CD4-positive, alpha-beta T cell treated with Interleukin-4 for 1 hour (primary cell): ENCODE data around the gene SCLY.

Experiments used
- DNase-seq, 2 donors: peaks; one replicate each; pipeline ENCODE4 v3.0.0-alpha.2; 2020 to 2022

Gene SCLY

GRCh38 chr2:238098901-238099713, 38.3 kb downstream of the SCLY start:
- no peak for DNase-seq

- DNase-seq = no peak
Measured at GRCh38 chr2:238099714-238100048, 38.9 kb downstream of the SCLY start.

- DNase-seq = no peak
Measured at GRCh38 chr2:238100049-238100820, 39.4 kb downstream of the SCLY start, which contains the start of gene ESPNL. ESPNL (plus strand) TSS chr2:238100340; CDS start chr2:238100420, 80 bp downstream.

GRCh38 chr2:238100821-238101771, 40.3 kb downstream of the SCLY start:
- no peak for DNase-seq

GRCh38 chr2:238101891-238102841, 41.4 kb downstream of the SCLY start:
- DNase-seq = no peak

GRCh38 chr2:238102865-238103264, 42.1 kb downstream of the SCLY start:
- no peak for DNase-seq

- no peak for DNase-seq
Measured at GRCh38 chr2:238103465-238104225, 42.8 kb downstream of the SCLY start.

- no peak for DNase-seq
Measured at GRCh38 chr2:238104226-238104690, 43.5 kb downstream of the SCLY start.

- DNase-seq = no peak
Measured at GRCh38 chr2:238104691-238105371, 44.0 kb downstream of the SCLY start.

GRCh38 chr2:238105506-238106338, 44.9 kb downstream of the SCLY start:
- no peak for DNase-seq

- DNase-seq = no peak
Measured at GRCh38 chr2:238106339-238106697, 45.5 kb downstream of the SCLY start.

- no peak for DNase-seq
Measured at GRCh38 chr2:238106698-238107524, 46.1 kb downstream of the SCLY start.

GRCh38 chr2:238107525-238108422, 47.0 kb downstream of the SCLY start:
- peak in 1 of 2 donors; percentile 70 for DNase-seq

GRCh38 chr2:238108423-238109183, 47.8 kb downstream of the SCLY start:
- DNase-seq = peak in 1 of 2 donors; percentile 45

GRCh38 chr2:238113611-238114010, 52.8 kb downstream of the SCLY start:
- no peak for DNase-seq

GRCh38 chr2:238114331-238114841, 53.6 kb downstream of the SCLY start:
- DNase-seq = no peak
